Panc1 (cell line): Measurements from ENCODE around the gene ENTPD3. TPM values are rescaled to one million over a fixed set of nuclear protein-coding genes. Genes with fewer than 3 reads are reported as not detected.

Experiments
- ATAC-seq: fragments of 200-7000 bp; cut with Tn5 transposase; 2 replicates; pipeline ENCODE4 v1.9.1; 2020; ENCODE audit warnings: mild to moderate bottlenecking, moderate library complexity
- BruUV-seq: library from RNA; stranded (reverse); fragments of 400-500 nt; replicated peaks from 2 replicates; lab custom pipeline; 2021; lab: Mats Ljungman, UMichigan
- CTCF ChIA-PET: fragments of 300-600 bp; sonication (Branson Sonifier 250); formaldehyde crosslinking; loops from one replicate; lab custom pipeline; 2022; ENCODE audit warnings: antibody characterized with exemption; lab: Charles Lee
- POLR2A ChIA-PET: fragments of 300-600 bp; sonication (Branson Sonifier 250); formaldehyde crosslinking; loops from one replicate; lab custom pipeline; 2022; ENCODE audit warnings: antibody characterized with exemption; lab: Charles Lee
- DNase-seq: peaks from one replicate; pipeline ENCODE4 v3.0.0-alpha.2; 2010; ENCODE audit warnings: low read depth, low spot score
- H3K27ac ChIP-seq: 2 replicates; pipeline ENCODE4 v1.5.1; 2011; ENCODE audit warnings: mild to moderate bottlenecking, low read length, inconsistent platforms
- H3K27me3 ChIP-seq: fragments of 200-500 bp; sonication (Bioruptor generic); 2 replicates; pipeline ENCODE4 v1.6.0; 2014; ENCODE audit warnings: low read length, inconsistent platforms; ENCODE audit not compliant: control insufficient read depth, insufficient read depth
- H3K36me3 ChIP-seq: fragments of 200-500 bp; sonication (Bioruptor generic); 2 replicates; pipeline ENCODE4 v1.5.1; 2014; ENCODE audit warnings: inconsistent platforms, mild to moderate bottlenecking, low read length, moderate library complexity; ENCODE audit not compliant: control insufficient read depth, insufficient read depth
- H3K4me1 ChIP-seq: 2 replicates; pipeline ENCODE4 v1.5.1; 2011; ENCODE audit warnings: inconsistent platforms, mild to moderate bottlenecking, low read length, moderate library complexity; ENCODE audit not compliant: control insufficient read depth, insufficient read depth
- H3K4me3 ChIP-seq, 2 experiments: 2 replicates each; pipeline ENCODE4 v1.5.1; 2011 to 2012; ENCODE audit warnings: low read depth in 2 of 2, low read length in 2 of 2, mild to moderate bottlenecking in 2 of 2, inconsistent platforms in 1 of 2, moderate library complexity in 1 of 2
- H3K9me3 ChIP-seq: fragments of 200-500 bp; sonication (Bioruptor generic); 2 replicates; pipeline ENCODE4 v1.5.1; 2014; ENCODE audit warnings: low read depth, mild to moderate bottlenecking, inconsistent platforms, low read length, moderate library complexity; ENCODE audit not compliant: control insufficient read depth, insufficient read depth
- CTCF ChIP-seq: fragments of 450-650 bp; IDR thresholded peaks from 2 replicates; pipeline ENCODE4 v1.5.1; 2017; ENCODE audit warnings: mild to moderate bottlenecking
- POLR2AphosphoS5 ChIP-seq: IDR thresholded peaks from 2 replicates; pipeline ENCODE4 v1.6.1; 2012; ENCODE audit warnings: mild to moderate bottlenecking, low read depth, low read length, moderate library complexity
- REST ChIP-seq, 2 experiments: IDR thresholded peaks; 2 replicates each; pipeline ENCODE4 v1.6.1; 2011 to 2012; ENCODE audit warnings: low read depth in 2 of 2, control low read depth in 1 of 2, low read length in 1 of 2, mild to moderate bottlenecking in 1 of 2, moderate library complexity in 1 of 2; ENCODE audit not compliant: insufficient read depth in 1 of 2
- SIN3A ChIP-seq: IDR thresholded peaks from 2 replicates; pipeline ENCODE4 v1.6.1; 2012; ENCODE audit warnings: low read depth, mild to moderate bottlenecking, low read length, moderate library complexity, borderline replicate concordance; ENCODE audit not compliant: insufficient read depth
- TCF7L2 ChIP-seq: IDR thresholded peaks from 2 replicates; pipeline ENCODE4 v1.6.1; 2011; ENCODE audit warnings: mild to moderate bottlenecking, low read depth, low read length, inconsistent platforms
- in situ Hi-C: cut with HindIII; loops from 2 replicates; pipeline ENCODE4 v1.10.0; 2016; ENCODE audit warnings: low sequenced_read_pairs, low pct_unique_long_range_greater_than_20kb
- intact Hi-C: fragments of 100-400 bp; cut with micrococcal nuclease; formaldehyde crosslinking; loops from one replicate; pipeline ENCODE4 v1.10.0; 2022; ENCODE audit not compliant: unreplicated experiment
- total RNA-seq: library from RNA; stranded (reverse); gene quantifications from one replicate; pipeline ENCODE4 v1.2.1, GENCODE V29; 2021; ENCODE audit not compliant: unreplicated experiment

The ENTPD3 gene
- total RNA-seq, 1 experiment from 2014 or later, result not detected

- BruUV-seq, result no TSS peak
- POLR2A ChIA-PET, result no interaction called here
- no peaks in the 10 kb centered on the region for H3K4me1 ChIP-seq
- H3K9me3 ChIP-seq, result no peaks in the 10 kb centered on the region
- ATAC-seq (no peak), DNase-seq (no peak)
- no peaks in the 10 kb centered on the region for H3K27me3 ChIP-seq
- intact Hi-C loops (no loop called here), in situ Hi-C loops (no loop called here)
- H3K36me3 ChIP-seq, result no peaks in the 10 kb centered on the region
- no peak overlapping the region for H3K4me3 ChIP-seq
- CTCF ChIA-PET, result no interaction called here
- TF ChIP-seq TCF7L2 (no peak), SIN3A (no peak), REST (IDR thresholded peaks at IDR 0.05; ENCODE audit: insufficient read depth in 1 of 2, low read depth in 2 of 2, low read length in 1 of 2) (no peak), CTCF (no peak), POLR2AphosphoS5 (no peak)
- no peak overlapping the region for H3K27ac ChIP-seq
Measured at GRCh38 chr3:40377822-40378221, 9.2 kb upstream of the ENTPD3 start.

- Histone ChIP-seq H3K9me3 (no peaks in the 10 kb centered on the region), H3K4me1 (no peaks in the 10 kb centered on the region), H3K36me3 (no peaks in the 10 kb centered on the region), H3K27me3 (no peaks in the 10 kb centered on the region), H3K27ac (no peak overlapping the region), H3K4me3 (no peak overlapping the region)
- TF ChIP-seq REST (IDR thresholded peaks at IDR 0.05; ENCODE audit: insufficient read depth in 1 of 2, low read depth in 2 of 2, low read length in 1 of 2) (no peak), CTCF (no peak), SIN3A (no peak), TCF7L2 (no peak), POLR2AphosphoS5 (no peak)
- POLR2A ChIA-PET, result no interaction called here
- in situ Hi-C loops, result no loop called here
- DNase-seq (no peak), ATAC-seq (no peak)
- CTCF ChIA-PET, result no interaction called here
- BruUV-seq, result no TSS peak
- intact Hi-C loops, result no loop called here
Measured at GRCh38 chr3:40379674-40380306, 7.2 kb upstream of the ENTPD3 start.
